SIG-M5 (cell line): ENCODE results near the gene NDUFS7.
"Not testable (repeated sequence)": the region's sequence is repeated elsewhere in the genome, so short reads cannot be mapped to it uniquely, and the experiment has no call there.

ENCODE experiments used
- DNase-seq: peaks from one replicate; lab custom pipeline; 2025; lab: John Stamatoyannopoulos, UW

Gene NDUFS7

DNA sequence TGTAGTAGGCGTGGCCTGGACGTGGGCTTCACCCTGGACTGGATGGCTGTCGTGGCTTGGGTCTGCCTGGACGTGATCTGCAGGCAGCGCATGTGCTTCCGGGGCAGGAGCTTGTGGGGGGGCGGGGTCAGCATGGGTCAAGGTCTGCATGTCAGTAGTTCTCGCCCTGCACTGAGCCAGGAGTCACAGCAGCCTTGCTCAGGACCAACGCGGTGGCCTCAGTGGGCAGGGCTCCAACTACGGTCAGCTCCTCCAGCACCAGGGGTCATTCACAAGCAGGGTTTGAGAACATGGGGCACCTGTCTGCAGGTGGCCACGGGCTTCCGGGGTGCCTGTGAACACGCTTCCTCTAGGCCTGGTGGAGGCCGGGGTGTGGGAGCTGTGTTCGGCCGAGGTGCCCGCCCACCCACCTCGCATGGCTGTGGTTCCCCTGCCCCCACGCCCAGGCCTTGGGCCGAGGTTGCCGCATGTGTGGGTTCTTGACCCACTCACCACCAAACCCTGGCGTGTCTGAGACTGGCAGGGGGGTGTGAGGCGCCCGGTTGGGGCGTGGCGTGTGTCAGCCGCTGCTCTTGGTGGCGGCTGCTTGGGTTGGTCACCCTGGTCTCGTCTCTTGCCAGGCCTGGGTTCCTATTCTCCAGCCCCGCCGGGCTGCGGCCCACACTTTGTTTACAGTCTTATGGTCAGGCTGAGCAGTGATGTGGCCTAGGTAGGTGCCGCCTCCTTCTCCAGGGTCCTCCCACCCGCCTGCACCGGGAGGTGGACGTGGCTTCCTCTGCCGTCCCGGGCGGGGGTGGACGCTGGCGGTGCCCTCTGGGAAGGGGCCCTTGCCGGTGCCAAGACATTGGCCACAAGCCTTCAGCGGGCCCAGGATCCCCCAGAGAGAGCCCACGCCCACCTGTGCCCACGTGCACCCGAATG lies 49.7 kb downstream of the NDUFS7 start:
- no peak for DNase-seq

DNA sequence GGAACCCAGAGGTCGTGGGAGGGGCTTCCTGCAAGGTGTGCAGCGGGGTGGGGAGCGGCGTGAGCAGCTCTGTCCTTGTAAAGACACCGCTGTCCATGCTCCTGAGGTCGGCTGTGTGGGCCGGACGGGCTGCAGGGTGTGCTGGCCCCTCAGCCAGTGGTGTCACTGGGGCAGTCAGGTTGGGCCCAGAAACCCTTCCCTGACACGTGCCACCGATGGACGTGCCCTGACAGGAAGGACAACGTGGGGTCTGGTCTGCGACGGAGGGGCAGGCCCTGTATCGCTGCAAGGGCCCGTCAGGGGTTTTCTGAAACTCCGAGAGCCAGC lies 50.3 kb downstream of the NDUFS7 start:
- DNase-seq, result no peak

DNA sequence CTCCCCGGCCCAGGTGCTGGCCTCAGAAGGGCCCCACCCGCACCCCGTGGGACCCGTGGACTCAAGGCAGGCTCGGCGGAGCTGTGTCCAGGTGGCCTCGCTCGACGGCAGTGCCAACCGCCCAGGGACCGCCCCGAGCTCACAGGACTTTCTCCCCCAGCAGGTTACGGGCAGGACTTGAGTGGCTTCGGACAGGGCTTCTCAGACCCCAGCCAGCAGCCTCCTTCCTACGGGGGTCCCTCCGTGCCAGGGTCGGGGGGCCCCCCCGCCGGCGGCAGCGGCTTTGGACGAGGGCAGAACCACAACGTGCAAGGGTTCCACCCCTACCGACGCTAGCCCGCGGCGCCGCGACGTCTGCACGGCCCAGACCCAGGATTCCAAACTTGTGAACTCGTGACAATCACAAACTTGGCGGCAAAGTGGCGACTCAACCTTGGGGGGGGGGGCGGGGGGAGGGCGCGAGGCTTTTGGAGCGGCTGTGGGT lies 50.9 kb downstream of the NDUFS7 start:
- DNase-seq, result no peak

DNA sequence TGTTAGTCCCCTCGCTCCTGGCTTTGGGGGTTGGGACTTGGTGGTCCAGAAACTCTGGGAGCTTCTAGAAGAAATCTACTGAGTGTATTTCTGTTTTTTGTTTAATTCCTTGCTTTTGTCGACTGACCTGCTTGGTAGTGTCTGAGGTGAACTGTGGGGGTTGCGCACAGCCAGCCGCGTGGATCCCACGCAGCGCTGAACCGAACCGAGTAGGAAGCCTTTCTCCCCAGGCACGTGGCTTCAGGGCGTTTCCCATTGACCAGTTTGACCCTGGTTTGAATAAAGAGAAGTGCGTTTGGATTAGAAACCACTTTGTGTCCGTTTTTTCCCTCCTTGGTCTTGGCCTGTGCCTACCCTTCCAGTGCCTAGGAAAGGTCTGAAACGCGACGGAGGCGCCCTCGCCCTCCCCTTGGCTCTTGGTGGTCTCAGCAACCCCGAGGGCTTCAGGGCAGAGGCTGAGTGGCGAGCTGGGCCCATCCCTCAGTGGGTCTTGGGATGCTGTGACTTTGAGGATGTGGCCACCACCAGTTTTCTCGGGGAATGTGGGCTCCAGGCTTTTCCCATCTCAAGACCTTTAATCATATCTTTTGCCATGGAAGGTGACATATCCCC lies 51.8 kb downstream of the NDUFS7 start:
- DNase-seq, result no peak

DNA sequence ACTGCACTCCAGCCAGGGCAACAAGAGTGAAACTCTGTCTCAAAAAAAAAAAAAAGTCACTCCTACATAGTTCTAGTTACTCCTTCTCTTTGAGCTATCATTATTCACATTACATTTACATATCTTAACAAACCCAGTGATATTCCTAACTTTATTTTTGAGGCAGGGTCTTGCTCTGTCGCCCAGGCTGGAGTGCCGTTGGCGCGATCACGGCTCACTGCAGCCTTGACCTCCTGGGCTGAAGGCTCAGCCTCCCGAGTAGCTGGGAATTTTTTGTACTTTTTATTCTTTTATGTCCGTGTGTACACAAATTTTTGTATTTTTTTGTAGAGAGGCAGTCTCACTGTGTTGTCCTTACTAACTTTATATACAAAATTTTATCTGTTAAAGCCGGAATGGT lies 53.9 kb downstream of the NDUFS7 start:
- no peak for DNase-seq

DNA sequence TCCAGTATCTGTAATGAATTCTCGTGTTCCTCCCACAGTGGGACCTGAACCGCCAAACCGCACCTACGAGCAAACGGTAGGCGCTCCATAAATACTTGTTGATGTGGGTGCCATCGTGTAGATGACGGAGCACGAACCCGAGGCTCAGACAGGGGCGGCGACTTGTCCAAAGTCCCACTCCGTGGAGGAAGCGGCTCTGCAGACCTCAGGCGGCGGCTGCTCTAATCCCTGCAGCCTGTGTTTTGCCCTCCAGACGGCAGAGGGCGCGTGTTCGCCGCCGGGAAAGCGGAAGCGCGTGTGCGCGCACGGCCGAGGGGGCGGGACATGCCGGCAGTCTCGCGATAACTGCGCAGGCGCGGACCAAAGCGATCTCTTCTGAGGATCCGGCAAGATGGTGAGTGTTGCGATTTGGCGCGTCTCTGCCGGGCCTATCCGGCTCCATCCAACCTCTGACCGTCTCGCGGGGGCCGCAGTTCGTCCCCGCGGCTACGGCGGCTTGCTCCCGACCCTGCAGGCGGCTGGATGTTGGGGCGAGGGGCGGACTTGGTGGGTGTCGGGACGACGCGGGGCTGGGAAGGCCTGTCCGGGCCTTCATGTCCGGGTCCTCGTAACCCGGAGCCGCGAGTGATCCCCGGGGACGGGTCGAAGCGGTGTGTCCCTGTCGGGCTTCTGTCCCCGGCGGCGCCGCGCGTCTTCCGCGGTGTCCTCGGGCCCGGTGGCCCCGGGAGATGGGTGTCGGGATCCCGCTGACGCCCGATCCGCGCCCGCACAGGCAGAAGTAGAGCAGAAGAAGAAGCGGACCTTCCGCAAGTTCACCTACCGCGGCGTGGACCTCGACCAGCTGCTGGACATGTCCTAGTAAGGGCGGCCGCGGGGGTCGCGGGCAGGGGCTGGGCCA lies 54.6 kb downstream of the NDUFS7 start, which contains the start of gene RPS15:
Gene RPS15 (plus strand): TSS at position 362 of the 898 bp plus-strand sequence. CDS start 30 bp downstream, at position 392.
- peak; percentile 40 for DNase-seq

DNA sequence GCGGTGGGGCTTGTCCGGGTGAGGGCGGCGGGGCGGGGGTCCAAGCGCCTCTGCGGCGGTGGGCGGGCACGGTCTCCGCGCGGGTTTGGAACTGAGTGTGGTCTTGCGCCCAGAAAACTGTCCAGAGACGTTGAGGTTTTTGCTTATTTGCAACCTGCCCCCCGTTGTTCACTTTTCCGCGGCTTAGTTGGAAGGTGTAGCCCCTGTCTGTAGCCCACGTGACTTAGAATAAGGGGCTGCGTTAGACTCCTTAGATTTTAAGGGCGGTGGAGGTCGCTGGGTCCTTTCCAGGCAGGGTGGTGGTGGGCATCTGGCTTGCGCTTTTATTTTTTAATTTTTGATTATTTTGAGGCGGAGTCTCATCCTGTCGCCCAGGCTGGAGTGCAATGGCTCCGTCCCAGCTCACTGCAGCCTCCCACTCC lies 55.2 kb downstream of the NDUFS7 start:
- no peak for DNase-seq

DNA sequence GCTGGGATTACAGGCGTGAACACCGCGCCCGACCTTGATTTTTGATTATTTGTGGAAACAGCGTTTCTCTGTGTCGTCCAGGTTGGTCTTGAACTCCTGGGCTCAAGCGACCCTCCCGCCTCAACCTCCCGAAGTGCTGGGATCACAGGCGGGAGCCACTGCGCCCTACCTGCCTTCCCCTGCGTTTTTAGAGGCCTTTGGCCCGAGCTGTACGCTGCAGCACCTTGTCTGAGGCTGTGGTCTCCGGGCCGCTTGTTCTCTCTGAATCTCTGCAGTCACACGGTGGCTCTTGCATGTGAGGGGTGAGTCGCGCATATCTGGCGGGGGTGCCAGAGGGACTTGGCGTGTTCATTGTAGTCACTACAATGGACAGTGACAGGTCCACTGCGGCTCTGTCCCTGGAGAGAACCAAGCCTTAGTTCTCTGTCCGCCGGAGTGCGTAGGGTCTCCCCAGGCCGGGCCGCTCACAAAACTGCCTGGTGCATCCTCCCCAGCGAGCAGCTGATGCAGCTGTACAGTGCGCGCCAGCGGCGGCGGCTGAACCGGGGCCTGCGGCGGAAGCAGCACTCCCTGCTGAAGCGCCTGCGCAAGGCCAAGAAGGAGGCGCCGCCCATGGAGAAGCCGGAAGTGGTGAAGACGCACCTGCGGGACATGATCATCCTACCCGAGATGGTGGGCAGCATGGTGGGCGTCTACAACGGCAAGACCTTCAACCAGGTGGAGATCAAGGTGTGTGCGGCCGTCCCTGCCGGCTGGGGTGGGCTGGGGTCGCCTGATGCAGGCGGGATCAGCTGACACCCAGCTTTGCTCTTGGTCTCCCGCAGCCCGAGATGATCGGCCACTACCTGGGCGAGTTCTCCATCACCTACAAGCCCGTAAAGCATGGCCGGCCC lies 56.1 kb downstream of the NDUFS7 start:
- not testable (repeated sequence) for DNase-seq

DNA sequence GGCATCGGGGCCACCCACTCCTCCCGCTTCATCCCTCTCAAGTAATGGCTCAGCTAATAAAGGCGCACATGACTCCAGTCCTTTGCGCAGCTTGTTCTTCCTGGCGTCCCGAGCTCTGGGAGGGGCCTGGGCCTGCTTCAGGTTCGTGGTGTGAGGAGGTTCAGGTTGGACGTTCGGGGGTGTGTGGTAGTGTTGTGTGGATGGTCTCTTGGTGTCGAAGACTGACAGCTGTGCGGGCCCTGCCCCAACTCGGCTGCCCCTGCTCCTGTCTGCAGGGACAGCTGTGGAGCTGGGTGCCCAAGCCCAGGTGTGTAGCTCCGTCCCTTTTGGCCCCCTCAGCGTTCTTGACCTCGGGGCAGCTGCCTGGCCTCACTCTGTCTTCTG lies 56.7 kb downstream of the NDUFS7 start:
- DNase-seq, result no peak

DNA sequence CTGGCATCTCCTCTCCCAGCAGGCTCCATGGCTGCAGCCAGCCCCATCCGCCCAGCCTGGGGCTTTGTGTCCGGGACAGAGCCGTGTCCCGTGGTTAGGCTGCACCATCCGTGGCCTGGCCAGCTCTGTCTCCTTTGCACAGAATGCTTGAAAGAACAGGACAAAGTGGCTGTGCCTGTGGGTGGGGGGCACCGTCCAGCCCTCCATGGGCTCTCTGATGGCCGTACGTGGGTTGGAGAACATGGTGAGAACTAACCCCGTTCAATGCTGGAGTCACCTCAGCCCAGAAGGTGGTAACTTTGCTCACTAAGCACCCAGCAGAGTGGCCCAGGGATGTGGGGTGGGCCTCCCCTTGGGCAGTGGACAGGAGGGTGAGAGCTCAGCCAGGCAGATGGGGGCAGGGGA lies 57.3 kb downstream of the NDUFS7 start:
- DNase-seq, result no peak

DNA sequence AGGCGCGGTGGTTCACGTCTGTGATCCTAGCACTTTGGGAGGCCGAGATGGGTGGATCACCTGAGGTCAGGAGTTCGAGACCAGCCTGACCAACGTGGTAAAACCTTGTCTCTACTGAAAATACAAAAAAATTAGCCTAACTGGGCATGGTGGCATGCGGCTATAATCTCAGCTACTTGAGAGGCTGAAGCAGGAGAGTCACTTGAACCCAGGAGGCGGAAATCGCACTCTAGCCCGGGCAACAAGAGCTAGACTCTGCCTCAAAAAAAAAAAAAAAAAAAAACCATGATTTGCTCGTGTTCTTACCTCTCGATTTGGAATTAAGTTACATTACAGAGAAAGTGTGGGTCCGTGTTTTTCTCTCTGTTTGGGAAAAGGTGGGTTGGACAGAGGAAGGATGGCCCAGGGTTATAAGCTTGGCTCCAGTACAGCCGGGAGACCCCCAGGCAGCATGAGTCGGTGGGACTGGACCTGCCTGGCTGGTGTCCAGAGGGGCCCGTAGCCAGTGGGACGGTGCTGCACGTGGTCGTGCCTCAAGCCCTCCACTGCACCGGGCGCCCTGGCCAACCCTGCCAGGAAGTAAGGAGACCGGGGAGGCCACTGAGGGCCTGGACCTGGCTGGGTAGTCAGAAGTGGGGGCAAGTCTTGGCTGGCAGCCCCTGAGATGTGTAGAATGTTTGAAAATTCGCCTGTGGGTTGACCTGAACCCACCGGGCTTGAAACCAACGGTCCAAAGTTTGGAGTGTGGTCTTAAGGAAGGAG lies 58.2 kb downstream of the NDUFS7 start:
- DNase-seq, result no peak
